Keratinocyte (primary cell): ENCODE measurements around the gene SLC6A2. TPM values are rescaled to one million over a fixed set of nuclear protein-coding genes. Genes with fewer than 3 reads are reported as not detected.

Experiments
- DNase-seq: peaks from one replicate; pipeline ENCODE4 v3.0.0-alpha.2; 2011; ENCODE audit warnings: low read depth, missing footprints, low spot score
- FAIRE-seq: peaks from 2 replicates; lab custom pipeline; 2011; peaks lifted over from hg19 to GRCh38; lab: Jason Lieb, UNC
- H2AFZ ChIP-seq: 2 replicates; pipeline ENCODE4 v1.6.0; 2012; ENCODE audit warnings: low read length, control low read depth, inconsistent platforms; ENCODE audit not compliant: control insufficient read depth
- H3K27ac ChIP-seq: 2 replicates; pipeline ENCODE4 v1.5.1; 2011; ENCODE audit warnings: low read length; ENCODE audit not compliant: control insufficient read depth, insufficient read depth
- H3K27me3 ChIP-seq: 3 replicates; pipeline ENCODE4 v1.6.0; 2011; ENCODE audit warnings: low read length; ENCODE audit not compliant: control insufficient read depth, insufficient read depth; ENCODE audit errors: extremely low read depth
- H3K36me3 ChIP-seq, 2 experiments: 2 replicates in 1 of 2; 3 replicates in 1 of 2; pipeline ENCODE4 v1.5.1; 2011; ENCODE audit warnings: low read length in 2 of 2, mild to moderate bottlenecking in 1 of 2; ENCODE audit not compliant: control insufficient read depth in 2 of 2, insufficient read depth in 2 of 2; ENCODE audit errors: extremely low read depth in 1 of 2
- H3K4me1 ChIP-seq: 3 replicates; pipeline ENCODE4 v1.5.1; 2011; ENCODE audit warnings: low read length; ENCODE audit not compliant: control insufficient read depth, insufficient read depth; ENCODE audit errors: extremely low read depth
- H3K4me2 ChIP-seq: 3 replicates; pipeline ENCODE4 v1.6.0; 2011; ENCODE audit warnings: low read depth, low read length; ENCODE audit not compliant: control insufficient read depth, insufficient read depth; ENCODE audit errors: extremely low read depth
- H3K4me3 ChIP-seq, 3 experiments: fragments of 200-600 bp in 1 of 3; sonication (generic) in 1 of 3; 2 replicates in 2 of 3; 3 replicates in 1 of 3; pipeline ENCODE4 v1.5.1; 2011 to 2016; ENCODE audit warnings: low read length in 3 of 3, mild to moderate bottlenecking in 3 of 3, control low read depth in 2 of 3, inconsistent platforms in 1 of 3, low read depth in 1 of 3, mixed read lengths in 1 of 3, mixed run types in 1 of 3, moderate library complexity in 1 of 3; ENCODE audit not compliant: control insufficient read depth in 2 of 3, insufficient read depth in 2 of 3; ENCODE audit errors: extremely low read depth in 1 of 3
- H3K79me2 ChIP-seq: 2 replicates; pipeline ENCODE4 v1.6.0; 2012; ENCODE audit warnings: low read length; ENCODE audit not compliant: control insufficient read depth, insufficient read depth
- H3K9ac ChIP-seq: 3 replicates; pipeline ENCODE4 v1.6.0; 2011; ENCODE audit warnings: low read length; ENCODE audit not compliant: control insufficient read depth, insufficient read depth; ENCODE audit errors: extremely low read depth
- H3K9me1 ChIP-seq: 3 replicates; pipeline ENCODE4 v1.6.0; 2011; ENCODE audit warnings: low read length; ENCODE audit not compliant: control insufficient read depth, insufficient read depth; ENCODE audit errors: extremely low read depth
- H3K9me3 ChIP-seq: 2 replicates; pipeline ENCODE4 v1.5.1; 2012; ENCODE audit warnings: low read depth, low read length; ENCODE audit not compliant: control insufficient read depth
- H4K20me1 ChIP-seq: 3 replicates; pipeline ENCODE4 v1.6.0; 2011; ENCODE audit warnings: low read length; ENCODE audit not compliant: control insufficient read depth, insufficient read depth; ENCODE audit errors: extremely low read depth
- CTCF ChIP-seq, 3 experiments: IDR thresholded peaks in 1 of 3; conservative IDR thresholded peaks in 1 of 3; optimal IDR thresholded peaks in 1 of 3; 2 replicates in 2 of 3; 3 replicates in 1 of 3; pipeline versions ENCODE3 to v1.5.1; 2011; ENCODE audit warnings: low read length in 3 of 3, mild to moderate bottlenecking in 3 of 3, moderate library complexity in 2 of 3, control low read depth in 1 of 3, inconsistent platforms in 1 of 3; ENCODE audit not compliant: insufficient read depth in 2 of 3; ENCODE audit errors: extremely low read depth in 1 of 3
- EZH2 ChIP-seq: IDR thresholded peaks from one replicate; pipeline ENCODE4 v1.6.1; 2012; ENCODE audit warnings: inconsistent platforms, mild to moderate bottlenecking, low read length, moderate library complexity
- dilution Hi-C: fragments of 300-500 bp; cut with MboI; formaldehyde crosslinking; loops from one replicate; pipeline ENCODE4 v1.7.0; 2020; ENCODE audit warnings: low sequenced_read_pairs; ENCODE audit not compliant: extremely low pct_ligation_motif_present
- polyA plus RNA-seq, 5 experiments: library from polyadenylated mRNA; depleted of rRNA in 3 of 5; stranded (reverse) in 3 of 5; stranded (forward) in 1 of 5; unstranded in 1 of 5; fragments of >200 nt; gene quantifications; 1 replicate in 1 of 5; 2 replicates in 3 of 5; 3 replicates in 1 of 5; pipeline versions ENCODE4 v1.2.1 to v1.2.3, GENCODE V29; 2011 to 2012; ENCODE audit warnings: missing spikeins in 2 of 5, low read depth in 1 of 5, low replicate concordance in 1 of 5

Gene SLC6A2
- polyA plus RNA-seq, 1 donor (not counting 4 experiments of a cell fraction or from before 2014, with no cell fraction given) = 0.20 TPM

DNA sequence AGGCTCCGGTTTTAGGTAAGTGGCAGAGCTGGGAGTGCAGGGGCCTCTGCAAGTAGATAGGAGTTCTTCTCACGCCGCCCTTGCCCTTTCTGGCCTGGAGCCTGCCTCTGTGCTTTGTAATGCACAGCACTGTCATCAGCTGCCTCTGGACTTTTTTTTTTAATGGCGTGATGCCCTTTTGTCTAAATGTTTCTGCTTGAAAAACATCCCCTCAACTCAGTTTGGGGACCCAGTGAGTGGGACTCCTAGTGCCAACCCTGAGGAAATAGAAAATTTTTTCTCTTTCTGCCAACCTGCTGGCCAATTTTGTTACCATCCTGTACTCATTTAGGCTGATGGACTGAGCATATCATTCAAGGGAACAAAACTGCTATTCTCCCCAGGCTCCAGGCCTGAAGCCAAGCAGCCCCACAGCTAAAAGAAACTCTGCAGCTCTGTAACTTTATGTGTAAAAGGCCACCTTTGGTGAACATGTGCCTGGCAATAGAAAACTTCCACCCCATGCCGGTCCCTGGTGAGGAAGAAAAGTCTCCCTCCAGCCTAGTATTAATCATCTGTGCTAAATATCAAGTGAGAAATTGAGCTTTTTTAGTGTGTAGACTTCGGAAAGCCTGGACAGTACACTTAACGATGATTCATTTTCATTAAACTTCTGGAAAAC is 22.5 kb downstream of the SLC6A2 start:
- Histone ChIP-seq H3K4me3 (no peak overlapping the region), H2AFZ (no peak overlapping the region), H3K79me2 (no peaks in the 10 kb centered on the region), H3K9me1 (no peaks in the 10 kb centered on the region), H3K36me3 (no peaks in the 10 kb centered on the region), H3K4me2 (no peak overlapping the region), H3K27me3 (no peaks in the 10 kb centered on the region), H3K9ac (no peak overlapping the region), H3K9me3 (no peaks in the 10 kb centered on the region), H3K27ac (no peak overlapping the region), H3K4me1 (no peaks in the 10 kb centered on the region), H4K20me1 (no peaks in the 10 kb centered on the region)
- DNase-seq (no peak), FAIRE-seq (no peak)
- dilution Hi-C loops = no loop called here
- TF ChIP-seq CTCF (optimal IDR thresholded peaks at IDR 0.05 in 1 of 3, IDR thresholded peaks at IDR 0.05 in 1 of 3, conservative IDR thresholded peaks at IDR 0.05 in 1 of 3; ENCODE audit: extremely low read depth in 1 of 3, insufficient read depth in 2 of 3, low read length in 3 of 3) = no peak
- no peak for TF ChIP-seq EZH2

GRCh38 chr16:55682086-55682485 is 26.3 kb downstream of the SLC6A2 start:
- FAIRE-seq (no peak), DNase-seq (no peak)
- no peak for TF ChIP-seq CTCF (optimal IDR thresholded peaks at IDR 0.05 in 1 of 3, IDR thresholded peaks at IDR 0.05 in 1 of 3, conservative IDR thresholded peaks at IDR 0.05 in 1 of 3; ENCODE audit: extremely low read depth in 1 of 3, insufficient read depth in 2 of 3, low read length in 3 of 3)
- TF ChIP-seq EZH2 = no peak
- dilution Hi-C loops = no loop called here
- Histone ChIP-seq H3K9me3 (no peaks in the 10 kb centered on the region), H3K36me3 (no peaks in the 10 kb centered on the region), H3K79me2 (no peaks in the 10 kb centered on the region), H3K9ac (no peak overlapping the region), H3K27ac (no peak overlapping the region), H3K4me3 (no peak overlapping the region), H3K9me1 (no peaks in the 10 kb centered on the region), H3K27me3 (no peaks in the 10 kb centered on the region), H3K4me2 (no peak overlapping the region), H3K4me1 (no peaks in the 10 kb centered on the region), H4K20me1 (no peaks in the 10 kb centered on the region), H2AFZ (no peak overlapping the region)
